Activated CD4-positive, alpha-beta T cell treated with anti-CD3 and anti-CD28 coated beads, Interleukin-2, Interleukin-6, amounts not matched to agents 100 ng/mL and 50 ng/mL, durations not matched to agents 16 hours and 8 hours (primary cell): ENCODE results near the gene PLEKHM3.

ENCODE experiments used
- DNase-seq: peaks from one replicate; pipeline ENCODE4 v3.0.0-alpha.2; 2020

The PLEKHM3 gene

GRCh38 chr2:207944334-207944733 lies 81.0 kb downstream of the PLEKHM3 start:
- DNase-seq, result no peak

- DNase-seq, result no peak
Measured at GRCh38 chr2:207939342-207940108, 85.8 kb downstream of the PLEKHM3 start.

- no peak for DNase-seq
Measured at GRCh38 chr2:207938886-207939285, 86.4 kb downstream of the PLEKHM3 start.

GRCh38 chr2:207938415-207938814 lies 86.9 kb downstream of the PLEKHM3 start:
- DNase-seq, result no peak

- no peak for DNase-seq
Measured at GRCh38 chr2:207937823-207938222, 87.5 kb downstream of the PLEKHM3 start.

GRCh38 chr2:207937253-207937652 lies 88.1 kb downstream of the PLEKHM3 start:
- no peak for DNase-seq

GRCh38 chr2:207936380-207936779 lies 88.9 kb downstream of the PLEKHM3 start:
- DNase-seq, result no peak

GRCh38 chr2:207935991-207936370 lies 89.3 kb downstream of the PLEKHM3 start:
- no peak for DNase-seq

GRCh38 chr2:207935121-207935990 lies 90.0 kb downstream of the PLEKHM3 start:
- no peak for DNase-seq

GRCh38 chr2:207934720-207935119 lies 90.6 kb downstream of the PLEKHM3 start:
- DNase-seq, result no peak

GRCh38 chr2:207933396-207934065 lies 91.8 kb downstream of the PLEKHM3 start:
- no peak for DNase-seq

- DNase-seq, result no peak
Measured at GRCh38 chr2:207932106-207932505, 93.2 kb downstream of the PLEKHM3 start.

GRCh38 chr2:207930747-207931146 lies 94.6 kb downstream of the PLEKHM3 start:
- DNase-seq, result no peak

GRCh38 chr2:207929923-207930322 lies 95.4 kb downstream of the PLEKHM3 start:
- no peak for DNase-seq

- no peak for DNase-seq
Measured at GRCh38 chr2:207928079-207928478, 97.2 kb downstream of the PLEKHM3 start.

- no peak for DNase-seq
Measured at GRCh38 chr2:207926989-207927300, 98.4 kb downstream of the PLEKHM3 start.

GRCh38 chr2:207926133-207926988 lies 99.0 kb downstream of the PLEKHM3 start:
- no peak for DNase-seq

GRCh38 chr2:207925601-207926000 lies 99.7 kb downstream of the PLEKHM3 start:
- no peak for DNase-seq

- DNase-seq, result no peak
Measured at GRCh38 chr2:207921606-207922005, 103.7 kb downstream of the PLEKHM3 start.

- DNase-seq, result no peak
Measured at GRCh38 chr2:207920721-207921120, 104.6 kb downstream of the PLEKHM3 start.

GRCh38 chr2:207920321-207920720 lies 105.0 kb downstream of the PLEKHM3 start:
- DNase-seq, result no peak

- no peak for DNase-seq
Measured at GRCh38 chr2:207919164-207919919, 106.0 kb downstream of the PLEKHM3 start.
